Gastrocnemius medialis (tissue), 4 donors: ENCODE measurements around the gene FBXL16. TPM values are rescaled to one million over a fixed set of nuclear protein-coding genes. Genes with fewer than 3 reads are reported as not detected.

Experiments
- ATAC-seq, 2 donors: fragments of 150-250 bp; one replicate each; pipeline ENCODE4 v1.9.1; 2016
- DNase-seq, 2 donors: peaks; one replicate each; pipeline ENCODE4 v3.0.0-alpha.2; 2019
- H3K27ac ChIP-seq, 4 donors: fragments of 200-600 bp; sonication (generic); 1 replicate in 1 of 4; 2 replicates in 3 of 4; pipeline ENCODE4 v1.5.1; 2016 to 2018; ENCODE audit warnings: mild to moderate bottlenecking in 2 of 4, moderate library complexity in 1 of 4
- H3K27me3 ChIP-seq, 3 donors: fragments of 200-600 bp; sonication (generic) in 2 of 3; 1 replicate in 1 of 3; 2 replicates in 2 of 3; pipeline versions ENCODE4 v1.5.1 to v1.6.0; 2016 to 2019; ENCODE audit warnings: mild to moderate bottlenecking in 1 of 3, moderate library complexity in 1 of 3
- H3K36me3 ChIP-seq, 2 donors: fragments of 200-600 bp; sonication (generic) in 1 of 2; one replicate each; pipeline ENCODE4 v1.5.1; 2017 to 2018
- H3K4me1 ChIP-seq, 2 donors: fragments of 200-600 bp; sonication (generic) in 1 of 2; one replicate each; pipeline ENCODE4 v1.5.1; 2016 to 2017; ENCODE audit warnings: mild to moderate bottlenecking in 2 of 2
- H3K4me3 ChIP-seq, 4 donors: fragments of 200-600 bp; sonication (generic) in 3 of 4; 1 replicate in 1 of 4; 2 replicates in 3 of 4; pipeline ENCODE4 v1.5.1; 2016 to 2019; ENCODE audit warnings: mild to moderate bottlenecking in 2 of 4
- H3K9me3 ChIP-seq, 3 donors: fragments of 200-600 bp; sonication (generic) in 2 of 3; 1 replicate in 1 of 3; 2 replicates in 2 of 3; pipeline ENCODE4 v1.5.1; 2016 to 2019
- CTCF ChIP-seq, 5 experiments: fragments of 450-650 bp in 3 of 5; fragments of 200-600 bp in 2 of 5; sonication (generic) in 2 of 5; IDR thresholded peaks in 4 of 5; conservative IDR thresholded peaks in 1 of 5; 1 replicate in 4 of 5; 2 replicates in 1 of 5; pipeline ENCODE4 v1.5.1; 2016 to 2019; ENCODE audit warnings: antibody characterized with exemption in 5 of 5, mild to moderate bottlenecking in 3 of 5, moderate library complexity in 3 of 5
- POLR2A ChIP-seq, 2 donors: fragments of 450-650 bp; IDR thresholded peaks; one replicate each; pipeline ENCODE4 v1.6.1; 2017; ENCODE audit warnings: antibody characterized with exemption in 2 of 2, mild to moderate bottlenecking in 2 of 2, moderate library complexity in 2 of 2
- in situ Hi-C, 4 donors: fragments of 200-750 bp; cut with MboI; loops; one replicate each; pipeline versions ENCODE4 v1.15.0 to v1.8.0; 2017; ENCODE audit warnings: low sequenced_read_pairs in 4 of 4
- intact Hi-C: fragments of 100-400 bp; cut with DNase I; formaldehyde crosslinking; loops from one replicate; pipeline ENCODE4 v1.15.1; 2023; ENCODE audit warnings: low total_unique reads
- total RNA-seq, 4 donors: library from RNA; depleted of rRNA; stranded (reverse); fragments of >200 nt; gene quantifications; one replicate each; pipeline versions ENCODE4 v1.1.0 to v1.2.3, GENCODE V29; 2016

FBXL16 gene
- total RNA-seq, 4 donors from 2014 or later = not detected

GRCh38 chr16:698911-699671, 6.5 kb downstream of the FBXL16 start:
- Histone ChIP-seq H3K36me3 (no peaks in the 10 kb centered on the region), H3K9me3 (no peaks in the 10 kb centered on the region), H3K4me1 (no peaks in the 10 kb centered on the region), H3K27me3 (peaks cover 76 to 84% (median 84%) of the 10 kb centered on the region in 3 donors), H3K4me3 (no peak overlapping the region), H3K27ac (no peak overlapping the region)
- in situ Hi-C loops (no loop called here), intact Hi-C loops (no loop called here)
- DNase-seq (no peak), ATAC-seq (no peak)
- TF ChIP-seq POLR2A (IDR thresholded peaks at IDR 0.05) (no peak), CTCF (IDR thresholded peaks at IDR 0.05 in 4 of 5, conservative IDR thresholded peaks at IDR 0.05 in 1 of 5) (no peak)

GRCh38 chr16:695355-696089, 10.1 kb downstream of the FBXL16 start:
- peaks cover 0 to 2% of the 10 kb centered on the region in 2 donors for H3K4me1 ChIP-seq
- H3K4me3 ChIP-seq = peak overlapping the region in 2 of 4 donors; percentile 25 to 34
- in situ Hi-C loops (no loop called here), intact Hi-C loops (no loop called here)
- no peak overlapping the region for H3K27ac ChIP-seq
- TF ChIP-seq POLR2A (IDR thresholded peaks at IDR 0.05) (no peak), CTCF (IDR thresholded peaks at IDR 0.05 in 4 of 5, conservative IDR thresholded peaks at IDR 0.05 in 1 of 5) (no peak)
- ATAC-seq (no peak), DNase-seq (no peak)
- H3K9me3 ChIP-seq = no peaks in the 10 kb centered on the region
- H3K36me3 ChIP-seq = no peaks in the 10 kb centered on the region
- peaks cover 63 to 75% (median 68%) of the 10 kb centered on the region in 3 donors for H3K27me3 ChIP-seq

GRCh38 chr16:694863-695354, 10.7 kb downstream of the FBXL16 start:
- TF ChIP-seq POLR2A (IDR thresholded peaks at IDR 0.05) (no peak), CTCF (IDR thresholded peaks at IDR 0.05 in 4 of 5, conservative IDR thresholded peaks at IDR 0.05 in 1 of 5) (no peak)
- Histone ChIP-seq H3K4me3 (no peak overlapping the region), H3K4me1 (peaks cover 0 to 4% of the 10 kb centered on the region in 2 donors), H3K27ac (no peak overlapping the region), H3K36me3 (no peaks in the 10 kb centered on the region), H3K27me3 (peaks cover 57 to 69% (median 62%) of the 10 kb centered on the region in 3 donors), H3K9me3 (no peaks in the 10 kb centered on the region)
- intact Hi-C loops (no loop called here), in situ Hi-C loops (no loop called here)
- DNase-seq (no peak), ATAC-seq (no peak)

- Histone ChIP-seq H3K4me3 (no peak overlapping the region), H3K27ac (no peak overlapping the region), H3K27me3 (peaks cover 51 to 63% (median 57%) of the 10 kb centered on the region in 3 donors), H3K36me3 (no peaks in the 10 kb centered on the region), H3K4me1 (peaks cover 4 to 10% of the 10 kb centered on the region in 2 donors), H3K9me3 (no peaks in the 10 kb centered on the region)
- in situ Hi-C loops = no loop called here
- no peak for DNase-seq
- TF ChIP-seq POLR2A (IDR thresholded peaks at IDR 0.05) (no peak), CTCF (IDR thresholded peaks at IDR 0.05 in 4 of 5, conservative IDR thresholded peaks at IDR 0.05 in 1 of 5) (no peak)
- intact Hi-C loops = no loop called here
- ATAC-seq = no peak
Measured at GRCh38 chr16:694187-694862, 11.3 kb downstream of the FBXL16 start.
